GM23248 (cell line): Measurements from ENCODE around the gene CLIC5. TPM values are rescaled to one million over a fixed set of nuclear protein-coding genes. Genes with fewer than 3 reads are reported as not detected.
A peak's percentile ranks its signal among the peaks of the same experiment; 100 is the strongest.

ENCODE experiments used
- DNase-seq: peaks from one replicate; pipeline ENCODE4 v3.0.0-alpha.2; 2015
- H2AFZ ChIP-seq: fragments of 200-600 bp; sonication (generic); 2 replicates; pipeline ENCODE4 v1.6.1; 2016; ENCODE audit warnings: antibody characterized with exemption
- H3F3A ChIP-seq: fragments of 200-600 bp; sonication (generic); 2 replicates; pipeline ENCODE4 v1.6.1; 2016; ENCODE audit warnings: mild to moderate bottlenecking, antibody characterized with exemption, mixed run types; ENCODE audit not compliant: insufficient read depth
- H3K27ac ChIP-seq: fragments of 200-600 bp; sonication (generic); 2 replicates; pipeline ENCODE4 v1.5.1; 2016; ENCODE audit warnings: mild to moderate bottlenecking
- H3K27me3 ChIP-seq: fragments of 200-600 bp; sonication (generic); replicated peaks from 2 replicates; pipeline ENCODE4 v1.6.1; 2016; ENCODE audit warnings: mild to moderate bottlenecking; ENCODE audit not compliant: insufficient read depth
- H3K36me3 ChIP-seq: fragments of 200-600 bp; sonication (generic); 2 replicates; pipeline ENCODE4 v1.6.1; 2016; ENCODE audit warnings: low read depth, mild to moderate bottlenecking
- H3K4me1 ChIP-seq: fragments of 200-600 bp; sonication (generic); 2 replicates; pipeline ENCODE4 v1.6.1; 2016; ENCODE audit warnings: mild to moderate bottlenecking; ENCODE audit not compliant: insufficient read depth
- H3K4me2 ChIP-seq: fragments of 200-600 bp; sonication (generic); one replicate; pipeline ENCODE4 v1.6.1; 2016; ENCODE audit warnings: mild to moderate bottlenecking; ENCODE audit not compliant: unreplicated experiment
- H3K4me3 ChIP-seq: fragments of 200-600 bp; sonication (generic); 2 replicates; pipeline ENCODE4 v1.5.1; 2016; ENCODE audit warnings: mild to moderate bottlenecking
- H3K79me2 ChIP-seq: fragments of 200-600 bp; sonication (generic); 2 replicates; pipeline ENCODE4 v1.6.1; 2016; ENCODE audit warnings: mild to moderate bottlenecking; ENCODE audit not compliant: insufficient read depth
- H3K9ac ChIP-seq: fragments of 200-600 bp; sonication (generic); 2 replicates; pipeline ENCODE4 v1.6.1; 2016; ENCODE audit warnings: mild to moderate bottlenecking
- H3K9me2 ChIP-seq: fragments of 200-600 bp; sonication (generic); 2 replicates; pipeline ENCODE4 v1.6.1; 2016; ENCODE audit warnings: mixed run types, mild to moderate bottlenecking, moderate library complexity; ENCODE audit not compliant: insufficient read depth
- H3K9me3 ChIP-seq: fragments of 200-600 bp; sonication (generic); one replicate; pipeline ENCODE4 v1.6.1; 2017; ENCODE audit warnings: low read depth
- H4K20me1 ChIP-seq: fragments of 200-600 bp; sonication (generic); 2 replicates; pipeline ENCODE4 v1.6.0; 2016; ENCODE audit not compliant: insufficient read depth
- EZH2 ChIP-seq: fragments of 200-600 bp; sonication (generic); IDR thresholded peaks from 2 replicates; pipeline ENCODE4 v1.6.1; 2018; ENCODE audit warnings: antibody characterized with exemption, mild to moderate bottlenecking; ENCODE audit not compliant: insufficient read depth, poor library complexity, severe bottlenecking
- EZH2phosphoT487 ChIP-seq: fragments of 200-600 bp; sonication (generic); IDR thresholded peaks from 2 replicates; pipeline ENCODE4 v1.6.1; 2018; ENCODE audit warnings: antibody characterized with exemption, moderate library complexity, mild to moderate bottlenecking, low read depth; ENCODE audit not compliant: insufficient read depth
- whole genome bisulfite sequencing, 2 experiments: methylation state at CpG; one replicate each; pipeline ENCODE4 v1.1.6; 2015 to 2017; ENCODE audit warnings: low lambda C conversion rate in 2 of 2, low coverage in 1 of 2; ENCODE audit errors: missing lambda C conversion rate in 2 of 2; 5-methylcytosine and 5-hydroxymethylcytosine counted together
- in situ Hi-C: fragments of 300-500 bp; cut with MboI; formaldehyde crosslinking; loops from 2 replicates; pipeline ENCODE4 v1.15.0; 2020
- polyA plus RNA-seq: library from polyadenylated mRNA; unstranded; fragments of >200 nt; fragmentation: Nextera tagmentation; extraction: Ambion mirVana; gene quantifications from 2 replicates; pipeline ENCODE4 v1.2.1, GENCODE V29; 2016
- total RNA-seq: library from RNA; depleted of rRNA; stranded (reverse); fragments of >200 nt; shearing (Covaris generic); gene quantifications from 2 replicates; pipeline ENCODE4 v1.2.3, GENCODE V29; 2014

The CLIC5 gene
- total and polyA plus RNA-seq, 2 experiments from 2014 or later = not detected

- Histone ChIP-seq H3K27ac (no peak overlapping the region), H2AFZ (peak overlapping the region; percentile 61)
- in situ Hi-C loops = loop anchor here (10.0 to 25.0 kb wide), 2 partner anchors 1278 to 1436 kb away; no protein-coding TSS in a partner anchor
Measured at GRCh38 chr6:45922728-45923351, 92.8 kb downstream of the CLIC5 start.

GRCh38 chr6:45921691-45922281 lies 93.9 kb downstream of the CLIC5 start:
- Histone ChIP-seq H3K27me3 (no peaks in the 10 kb centered on the region), H3F3A (peaks cover 14% of the 10 kb centered on the region; the same call in 1 of the 2 replicates), H3K4me1 (peaks cover 14% of the 10 kb centered on the region), H3K9ac (no peak overlapping the region), H3K9me2 (no peaks in the 10 kb centered on the region), H4K20me1 (no peaks in the 10 kb centered on the region), H3K79me2 (no peaks in the 10 kb centered on the region), H3K27ac (no peak overlapping the region), H3K4me2 (no peak overlapping the region), H3K9me3 (no peaks in the 10 kb centered on the region), H3K36me3 (no peaks in the 10 kb centered on the region), H3K4me3 (no peak overlapping the region), H2AFZ (no peak overlapping the region)
- in situ Hi-C loops = loop anchor here (10.0 to 25.0 kb wide), 2 partner anchors 1277 to 1434 kb away; no protein-coding TSS in a partner anchor
- no peak for DNase-seq
- WGBS, 2 experiments = 81 to 85% methylated on average over 6 of the region's 6 CpGs
- TF ChIP-seq EZH2 (no peak), EZH2phosphoT487 (no peak)

More at GRCh38 chr6:45922728-45923351, 92.8 kb downstream of the CLIC5 start:
- Histone ChIP-seq H3K36me3 (no peaks in the 10 kb centered on the region), H3K9me2 (no peaks in the 10 kb centered on the region), H3K27me3 (no peaks in the 10 kb centered on the region), H4K20me1 (no peaks in the 10 kb centered on the region), H3K4me3 (0 out of 2 replicates have a peak overlapping the region, but pooled peaks have one; percentile 13), H3K9ac (no peak overlapping the region), H3K9me3 (no peaks in the 10 kb centered on the region), H3F3A (peaks cover 14% of the 10 kb centered on the region; the same call in 1 of the 2 replicates), H3K4me2 (peak overlapping the region; percentile 47), H3K79me2 (no peaks in the 10 kb centered on the region), H3K4me1 (peaks cover 14% of the 10 kb centered on the region)
- TF ChIP-seq EZH2 (no peak), EZH2phosphoT487 (no peak)
- 15 to 20% methylated on average over 11 of the region's 11 CpGs for WGBS, 2 experiments
- peak; percentile 88 for DNase-seq

GRCh38 chr6:45920819-45921511 lies 94.7 kb downstream of the CLIC5 start:
- Histone ChIP-seq H3K36me3 (no peaks in the 10 kb centered on the region), H2AFZ (no peak overlapping the region), H3K4me3 (no peak overlapping the region), H3K79me2 (no peaks in the 10 kb centered on the region), H3K9ac (no peak overlapping the region), H3K4me1 (peaks cover 14% of the 10 kb centered on the region), H3K9me3 (no peaks in the 10 kb centered on the region), H3K9me2 (no peaks in the 10 kb centered on the region), H3K27ac (no peak overlapping the region), H3K27me3 (no peaks in the 10 kb centered on the region), H3F3A (peaks cover 14% of the 10 kb centered on the region; the same call in 1 of the 2 replicates), H3K4me2 (no peak overlapping the region), H4K20me1 (no peaks in the 10 kb centered on the region)
- in situ Hi-C loops = loop anchor here (10.0 to 25.0 kb wide), 2 partner anchors 1276 to 1434 kb away; no protein-coding TSS in a partner anchor
- no peak for TF ChIP-seq EZH2
- no peak for TF ChIP-seq EZH2phosphoT487
- DNase-seq = peak; percentile 23
- 86 to 87% methylated on average over 5 of the region's 5 CpGs for WGBS, 2 experiments

GRCh38 chr6:45917439-45917838 lies 98.2 kb downstream of the CLIC5 start:
- WGBS, 2 experiments = 41 to 52% methylated on average over 2 of the region's 2 CpGs
- Histone ChIP-seq H3K9me2 (no peaks in the 10 kb centered on the region), H3K9me3 (no peaks in the 10 kb centered on the region), H3K4me2 (no peak overlapping the region), H3K9ac (no peak overlapping the region), H3F3A (no peaks in the 10 kb centered on the region), H3K27me3 (no peaks in the 10 kb centered on the region), H3K4me1 (peaks cover 3% of the 10 kb centered on the region), H3K4me3 (no peak overlapping the region), H2AFZ (no peak overlapping the region), H3K79me2 (no peaks in the 10 kb centered on the region), H3K36me3 (no peaks in the 10 kb centered on the region), H3K27ac (no peak overlapping the region), H4K20me1 (no peaks in the 10 kb centered on the region)
- TF ChIP-seq EZH2 (no peak), EZH2phosphoT487 (no peak)
- in situ Hi-C loops = loop anchor here (25.0 kb wide), 1 partner anchor 1430 kb away; no protein-coding TSS in a partner anchor
- no peak for DNase-seq
